NCI-H187 (cell line): ENCODE measurements around the gene ARHGEF40.

ENCODE experiments used
- DNase-seq, 2 experiments: peaks; one replicate each; lab custom pipeline; 2025; lab: John Stamatoyannopoulos, UW

The ARHGEF40 gene

DNA sequence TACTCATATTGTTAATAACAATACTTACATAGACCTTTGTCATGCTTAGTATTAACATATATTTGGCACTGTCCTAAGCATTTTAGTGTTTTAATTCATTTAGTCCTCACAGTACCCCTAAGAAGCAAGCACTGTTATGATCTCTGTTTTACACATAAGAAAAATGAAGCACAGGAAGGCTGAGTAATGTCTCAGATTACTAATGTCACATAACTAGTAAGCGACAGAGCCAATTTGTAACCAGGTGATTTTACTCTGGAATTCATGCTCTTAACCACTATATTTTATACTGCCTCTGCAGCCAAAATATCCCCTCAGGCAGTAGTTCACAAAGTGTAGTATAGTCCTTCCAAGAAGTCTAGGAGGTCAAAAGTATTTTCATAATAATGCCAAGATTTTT is 51.0 kb downstream of the ARHGEF40 start:
- DNase-seq = no peak

DNA sequence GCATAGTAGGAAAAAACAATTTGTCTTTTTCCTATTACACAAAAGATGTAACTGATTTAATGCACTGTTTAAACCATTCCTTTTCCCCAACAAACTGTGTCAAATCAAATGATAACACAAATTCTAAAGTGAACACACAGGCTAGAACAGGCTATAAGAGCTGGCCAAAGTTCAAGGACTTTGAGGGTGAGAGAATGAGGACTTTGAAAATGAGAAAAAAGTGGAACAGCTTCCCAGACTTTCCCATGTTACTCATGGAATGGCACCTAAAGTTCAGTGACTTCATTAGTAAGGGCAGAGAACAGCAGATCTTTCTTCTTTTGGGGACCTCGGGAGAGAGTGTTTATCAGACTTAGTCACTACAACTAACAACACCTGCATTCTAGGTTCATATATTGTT is 53.3 kb downstream of the ARHGEF40 start:
- DNase-seq = no peak

DNA sequence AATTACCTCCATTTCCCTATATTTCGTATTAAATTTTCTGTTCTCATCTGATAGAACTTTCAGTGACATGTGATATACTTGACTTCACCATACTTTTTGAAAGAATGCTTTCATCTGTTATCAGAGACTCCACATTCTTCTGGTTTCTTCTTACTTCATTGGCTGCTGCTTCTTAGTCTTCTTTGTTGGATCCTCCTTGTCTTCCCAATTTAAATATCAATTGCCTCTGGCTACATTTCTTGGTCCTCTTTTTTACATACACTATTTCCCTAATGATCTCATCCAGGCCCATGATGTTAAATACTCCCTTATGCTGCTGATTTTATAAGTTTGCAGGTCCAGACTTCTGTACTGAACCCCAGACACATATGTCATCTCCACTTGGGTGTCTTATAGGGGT is 63.8 kb downstream of the ARHGEF40 start:
- no peak for DNase-seq

DNA sequence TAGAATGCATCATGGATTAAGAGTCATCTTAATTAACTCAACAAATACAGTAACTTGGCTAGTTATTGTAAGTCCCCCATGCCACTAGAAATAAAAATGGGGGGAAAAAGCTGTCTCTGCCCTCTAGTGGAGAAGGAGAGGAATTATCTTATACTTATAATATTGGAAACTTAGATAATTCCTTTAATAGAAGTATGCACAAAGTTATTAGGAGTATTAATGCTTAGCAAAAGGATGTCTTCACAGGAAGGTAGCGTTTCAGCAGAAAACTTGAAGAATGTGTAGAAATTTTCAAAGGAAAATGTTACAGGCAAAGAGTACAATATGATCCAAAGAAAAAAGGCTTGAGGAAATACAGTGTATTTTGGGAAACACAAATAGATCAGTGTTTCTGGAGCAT is 65.9 kb downstream of the ARHGEF40 start:
- DNase-seq = no peak
